GM18858 (cell line): Measurements from ENCODE around the gene ATG7.

Experiments
- ATAC-seq: cut with Tn5 transposase; IDR thresholded peaks from one replicate; pipeline ENCODE4 v1.9.1; 2021; ENCODE audit not compliant: unreplicated experiment

Gene ATG7

DNA sequence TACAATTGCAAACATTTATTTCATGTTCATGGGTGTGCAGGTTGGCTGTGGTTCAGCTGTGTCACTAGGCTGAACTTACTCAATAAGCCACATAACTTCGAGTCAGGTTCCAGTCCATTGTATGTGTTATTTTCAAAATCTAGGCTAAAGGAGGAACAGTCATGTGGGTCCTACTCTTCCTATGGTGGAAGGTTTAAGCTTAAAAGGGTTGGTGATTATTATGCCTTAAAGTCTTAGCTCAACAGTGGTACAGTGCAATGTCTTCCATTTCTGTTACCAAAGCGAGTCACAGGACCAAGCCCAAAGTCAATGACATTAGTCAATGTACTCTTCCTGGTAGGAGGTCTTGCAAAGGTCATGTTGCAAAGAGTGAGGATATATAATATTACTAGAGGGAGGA lies 78.2 kb downstream of the ATG7 start:
- ATAC-seq, result no peak

DNA sequence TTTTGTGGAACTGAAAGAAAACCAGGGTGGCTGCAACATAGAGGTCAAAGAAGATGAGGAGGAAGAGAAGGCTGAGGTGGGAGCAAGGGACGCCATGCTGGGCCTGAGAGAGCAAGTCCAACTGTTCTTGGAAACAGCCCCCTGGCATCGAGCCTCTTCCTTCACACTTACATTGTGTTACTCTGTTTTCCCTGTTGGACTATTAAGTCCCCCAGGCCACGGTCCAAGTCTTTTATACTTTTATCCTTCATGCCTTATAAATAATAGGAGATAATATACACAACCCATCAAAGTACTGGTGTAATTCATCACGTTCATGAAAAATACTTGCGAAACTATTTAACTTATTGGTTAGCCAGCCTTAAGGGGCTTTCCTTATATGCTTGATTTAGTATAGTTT lies 79.3 kb downstream of the ATG7 start:
- no peak for ATAC-seq

DNA sequence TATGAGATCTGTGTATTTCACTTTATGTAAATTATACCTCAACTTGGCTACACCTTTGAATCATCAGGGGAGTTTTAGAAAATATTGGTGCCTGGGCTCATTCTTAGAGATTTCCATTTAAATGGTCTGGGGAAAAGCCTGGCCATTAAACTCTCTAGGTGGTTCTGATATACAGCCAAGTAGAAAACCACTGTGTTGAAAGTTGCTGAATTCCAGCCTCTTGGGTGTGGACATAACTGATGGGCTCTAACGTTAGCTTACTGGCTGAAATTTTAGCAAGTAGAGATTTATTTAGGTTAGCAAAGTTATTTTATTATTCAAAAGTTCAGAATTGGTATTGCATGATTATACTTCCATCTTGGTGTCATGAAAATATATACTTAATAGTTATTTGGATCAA lies 84.1 kb downstream of the ATG7 start:
- no peak for ATAC-seq

DNA sequence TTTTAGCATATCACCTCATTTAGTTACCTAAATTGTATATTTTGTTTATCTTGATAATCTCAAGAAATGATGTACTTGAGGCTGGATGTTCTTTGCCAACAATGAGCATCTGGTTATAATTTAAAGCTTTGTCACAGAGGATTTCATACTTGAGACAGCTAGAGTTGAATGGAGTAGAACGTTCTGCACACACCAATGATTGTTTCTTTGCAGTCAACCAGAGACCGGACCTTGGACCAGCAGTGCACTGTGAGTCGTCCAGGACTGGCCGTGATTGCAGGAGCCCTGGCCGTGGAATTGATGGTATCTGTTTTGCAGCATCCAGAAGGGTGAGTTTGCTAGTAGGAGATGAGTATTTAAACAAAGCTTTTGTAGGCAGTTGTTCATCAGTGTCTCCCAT lies 90.4 kb downstream of the ATG7 start:
- no peak for ATAC-seq

DNA sequence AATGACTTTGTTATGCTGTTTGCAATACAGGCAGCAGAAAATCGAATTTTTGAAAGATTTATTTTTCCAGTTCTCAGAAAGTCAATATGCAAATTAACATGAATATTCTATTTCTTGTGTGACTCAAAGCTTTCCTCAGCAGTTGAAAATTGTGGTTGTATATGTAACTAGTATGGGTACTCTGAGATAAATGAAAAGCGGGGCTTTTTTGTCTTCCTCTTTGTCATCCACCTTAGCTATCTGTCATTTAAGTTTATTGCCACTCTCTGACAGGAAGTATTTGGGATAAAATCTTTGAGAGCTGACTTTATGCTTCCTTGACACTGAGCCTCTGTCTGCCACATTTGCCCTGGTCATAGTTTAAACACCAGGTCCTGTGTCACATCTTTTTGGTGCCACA lies 91.5 kb downstream of the ATG7 start:
- ATAC-seq, result no peak

DNA sequence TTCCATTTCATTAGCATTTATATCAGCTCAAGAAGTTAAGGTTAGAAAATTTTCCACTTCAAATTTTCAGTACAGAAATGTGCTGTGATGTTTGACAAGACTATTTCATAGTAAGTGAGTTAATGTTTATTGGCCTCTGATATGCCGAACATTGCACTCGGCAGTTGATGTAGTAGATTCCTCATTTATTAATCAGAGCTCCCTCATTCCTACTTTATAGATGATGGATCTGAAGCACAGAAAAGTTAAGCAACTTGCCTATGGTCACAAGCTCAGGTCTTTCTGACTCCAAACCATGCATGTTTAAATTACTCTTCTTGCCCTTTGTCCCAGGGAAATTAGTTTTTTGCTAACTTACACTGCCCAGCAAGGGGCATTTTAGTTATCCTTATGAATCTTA lies 92.0 kb downstream of the ATG7 start:
- no peak for ATAC-seq

DNA sequence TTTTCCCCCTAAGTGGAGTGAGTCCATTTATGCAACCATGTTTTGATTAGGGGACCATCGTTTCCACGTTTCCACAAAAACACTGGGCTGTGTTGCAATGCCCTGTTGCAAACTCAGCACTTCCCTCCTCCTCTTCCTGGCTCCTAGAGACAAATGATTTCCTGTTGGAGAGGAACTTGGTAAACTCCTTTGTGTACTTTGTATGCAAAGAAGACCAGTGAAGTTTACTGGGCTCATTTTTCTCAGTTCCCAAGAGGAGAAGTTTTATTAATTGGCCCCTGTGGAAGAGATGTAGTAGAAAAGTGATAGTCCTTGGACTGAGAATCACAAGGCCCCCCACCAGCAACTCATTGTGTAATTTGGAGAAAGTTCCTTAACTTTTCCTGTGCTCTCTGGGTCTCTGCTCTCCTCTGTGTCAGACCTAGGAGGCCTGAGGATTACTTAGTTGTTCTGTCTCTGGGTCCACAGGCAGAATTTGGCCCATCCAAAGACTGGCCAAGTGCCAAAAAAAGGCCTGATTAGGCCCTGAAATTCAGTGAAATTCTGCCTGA lies 95.0 kb downstream of the ATG7 start:
- ATAC-seq, result no peak

DNA sequence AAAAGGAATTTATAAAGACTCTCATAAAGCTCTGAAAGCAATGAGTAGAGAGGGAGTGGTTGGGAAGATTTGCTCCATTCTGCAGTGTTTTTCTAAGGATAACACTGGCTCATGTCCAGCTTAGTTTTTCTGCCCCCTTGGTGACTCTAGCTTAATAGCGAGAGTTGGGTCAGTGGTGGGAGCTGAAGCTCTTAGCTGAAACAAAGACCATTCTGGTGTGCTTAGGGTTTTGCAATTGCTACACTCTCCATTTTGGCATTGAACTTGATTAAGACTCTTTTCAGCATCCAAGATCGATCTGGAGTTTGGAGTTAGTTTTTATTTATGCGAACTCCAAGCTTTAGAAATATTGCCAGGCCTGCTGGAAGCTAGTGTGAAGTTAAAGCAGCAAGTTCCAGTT lies 98.0 kb downstream of the ATG7 start:
- no peak for ATAC-seq

DNA sequence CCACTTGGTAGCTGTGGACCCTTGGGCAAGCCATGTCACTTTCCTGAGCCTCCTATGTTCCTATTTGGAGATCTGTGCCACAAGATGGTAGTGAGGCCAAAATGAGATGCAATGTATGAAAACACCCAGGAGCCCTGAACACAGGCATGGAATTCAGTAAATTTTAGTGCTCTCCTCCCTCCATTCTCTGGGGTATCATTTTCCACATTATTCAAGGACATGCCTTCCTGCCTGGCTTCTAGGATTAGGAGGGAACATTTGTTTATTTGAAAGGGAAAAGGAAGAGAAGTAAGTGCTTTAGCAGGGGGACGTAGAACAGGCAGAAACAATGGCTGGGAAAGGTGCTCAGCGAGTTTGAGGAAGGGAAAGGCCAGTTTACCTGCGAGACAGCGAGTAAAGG lies 98.8 kb downstream of the ATG7 start:
- no peak for ATAC-seq

DNA sequence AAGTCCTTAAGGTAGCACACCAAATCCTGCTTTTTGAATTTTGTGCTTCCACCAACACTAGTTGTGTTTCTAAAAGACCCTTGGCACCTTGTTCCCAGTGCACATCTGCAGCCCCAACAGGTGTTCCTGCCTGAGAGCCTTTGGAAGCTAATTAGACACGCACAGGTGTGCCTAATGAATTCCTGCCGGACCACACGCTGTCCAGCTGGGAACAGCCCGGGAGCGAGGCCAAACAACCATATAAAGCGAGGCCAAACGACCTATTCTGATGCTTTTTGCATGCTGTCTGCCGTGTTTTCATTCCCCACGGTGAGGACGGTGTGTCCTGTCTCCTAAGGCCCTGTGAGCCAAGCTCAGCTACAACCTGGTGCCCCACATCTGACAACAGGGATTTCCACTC lies 99.5 kb downstream of the ATG7 start:
- no peak for ATAC-seq

DNA sequence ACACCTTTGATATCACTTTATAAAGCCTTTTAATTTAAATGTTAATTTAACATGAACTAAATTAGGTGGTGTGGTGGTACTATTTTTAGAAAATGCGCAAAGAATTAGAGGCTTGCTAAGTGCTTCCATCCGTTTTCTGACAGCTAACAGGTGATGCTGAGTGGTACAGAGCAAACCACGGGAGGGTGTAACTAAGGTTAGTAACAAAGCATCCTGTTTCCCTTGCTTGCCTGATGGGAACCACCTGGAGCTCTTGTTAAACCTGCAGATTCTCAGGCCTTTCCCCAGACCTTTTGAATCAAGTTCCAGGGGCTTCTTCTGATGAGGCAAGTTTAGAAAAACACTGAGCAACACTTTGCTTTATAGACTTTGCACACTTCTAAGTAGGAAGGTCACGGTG lies 101.0 kb downstream of the ATG7 start:
- no peak for ATAC-seq

DNA sequence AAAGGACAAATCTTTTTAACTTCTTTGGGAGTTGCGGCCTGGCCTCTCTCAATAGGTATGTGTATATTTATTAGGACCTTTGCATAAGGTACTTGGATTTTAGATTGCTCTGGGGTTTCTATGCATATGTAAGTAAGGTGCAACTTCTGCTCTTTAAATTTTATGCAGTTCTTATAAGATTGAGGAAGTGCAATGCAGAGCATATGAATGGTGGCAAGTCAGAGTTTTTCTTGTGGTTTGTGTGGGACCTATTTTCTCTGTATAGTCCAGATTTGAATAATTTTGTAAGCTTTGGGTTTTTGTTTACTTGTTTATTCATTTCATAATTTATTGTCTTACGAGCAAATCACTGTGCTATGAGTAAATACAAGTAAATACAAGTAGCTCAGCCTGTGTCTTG lies 101.5 kb downstream of the ATG7 start:
- no peak for ATAC-seq

DNA sequence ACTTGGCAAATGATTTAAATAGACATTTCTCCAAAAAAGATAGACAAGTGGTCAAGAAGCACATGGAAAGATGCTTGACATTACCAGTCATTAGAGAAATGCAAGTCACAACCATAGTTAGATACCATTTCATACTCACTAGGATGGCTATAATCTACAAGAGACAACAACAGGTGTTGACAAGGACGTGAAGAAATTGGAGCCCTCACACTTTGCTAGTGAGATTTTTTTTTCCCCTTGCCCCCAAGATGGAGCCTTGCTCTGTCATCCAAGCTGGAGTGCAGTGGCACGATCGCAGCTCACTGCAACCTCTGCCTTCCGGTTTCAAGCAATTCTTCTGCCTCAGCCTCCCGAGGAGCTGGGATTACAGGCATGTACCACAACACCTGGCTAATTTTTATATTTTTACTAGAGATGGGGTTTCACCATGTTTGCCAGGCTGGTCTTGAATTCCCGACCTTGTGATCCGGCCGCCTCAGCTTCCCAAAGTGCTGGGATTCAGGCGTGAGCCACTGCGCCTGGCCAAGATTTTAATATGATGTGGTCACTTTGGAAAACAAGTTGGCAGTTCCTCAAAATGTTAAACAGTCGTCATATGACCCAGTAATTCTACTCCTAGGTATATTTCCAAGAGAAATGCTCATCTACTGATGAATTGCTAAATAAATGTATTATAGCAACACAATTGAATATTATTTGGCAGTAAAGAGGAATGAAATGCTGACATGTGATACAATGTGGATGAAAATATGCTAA lies 103.3 kb downstream of the ATG7 start:
- ATAC-seq, result no peak

DNA sequence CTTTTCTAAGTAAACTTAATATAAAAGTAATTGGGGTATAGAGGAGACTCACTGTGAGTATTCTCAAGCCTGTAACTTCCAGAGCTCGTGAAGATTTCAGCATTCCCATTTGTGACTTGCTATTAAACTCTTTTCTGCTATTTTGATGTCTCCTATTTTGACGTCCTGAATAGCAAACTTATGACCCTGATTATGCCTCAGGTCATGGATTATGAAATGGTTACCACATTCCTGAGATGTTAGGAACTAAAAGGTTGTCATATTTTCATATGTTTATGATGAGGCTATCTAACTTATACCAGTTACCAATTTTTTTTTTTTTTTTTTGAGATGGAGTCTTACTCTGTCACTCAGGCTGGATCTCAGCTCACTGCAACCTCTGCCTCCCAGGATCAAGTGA lies 105.5 kb downstream of the ATG7 start:
- no peak for ATAC-seq

DNA sequence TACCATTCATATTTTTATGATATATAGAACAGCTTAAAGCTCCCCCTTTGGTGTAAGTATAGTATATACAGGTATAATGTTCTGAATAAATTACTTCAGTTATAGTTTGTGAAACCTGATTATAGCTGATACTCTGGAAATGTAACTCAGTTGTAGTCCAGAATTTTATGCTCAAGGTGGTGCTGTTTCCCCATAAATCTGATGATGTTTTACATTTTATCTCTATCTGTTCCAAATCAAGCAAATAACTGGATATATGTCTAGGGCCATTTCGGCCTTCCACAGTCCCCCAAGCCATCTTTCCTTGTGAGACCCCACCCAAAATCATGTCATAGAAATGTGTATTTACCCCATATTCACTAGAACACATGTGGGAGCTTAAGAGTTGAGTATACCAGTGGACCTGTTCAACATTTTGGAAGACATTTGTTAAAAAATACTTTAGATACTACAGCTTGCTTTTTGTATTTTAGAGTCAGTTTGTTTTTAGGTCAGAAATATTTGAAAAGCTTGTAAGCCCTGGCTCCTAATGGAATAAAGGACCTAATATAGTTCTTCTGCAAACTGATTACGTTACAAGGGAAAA lies 107.1 kb downstream of the ATG7 start:
- ATAC-seq, result no peak

DNA sequence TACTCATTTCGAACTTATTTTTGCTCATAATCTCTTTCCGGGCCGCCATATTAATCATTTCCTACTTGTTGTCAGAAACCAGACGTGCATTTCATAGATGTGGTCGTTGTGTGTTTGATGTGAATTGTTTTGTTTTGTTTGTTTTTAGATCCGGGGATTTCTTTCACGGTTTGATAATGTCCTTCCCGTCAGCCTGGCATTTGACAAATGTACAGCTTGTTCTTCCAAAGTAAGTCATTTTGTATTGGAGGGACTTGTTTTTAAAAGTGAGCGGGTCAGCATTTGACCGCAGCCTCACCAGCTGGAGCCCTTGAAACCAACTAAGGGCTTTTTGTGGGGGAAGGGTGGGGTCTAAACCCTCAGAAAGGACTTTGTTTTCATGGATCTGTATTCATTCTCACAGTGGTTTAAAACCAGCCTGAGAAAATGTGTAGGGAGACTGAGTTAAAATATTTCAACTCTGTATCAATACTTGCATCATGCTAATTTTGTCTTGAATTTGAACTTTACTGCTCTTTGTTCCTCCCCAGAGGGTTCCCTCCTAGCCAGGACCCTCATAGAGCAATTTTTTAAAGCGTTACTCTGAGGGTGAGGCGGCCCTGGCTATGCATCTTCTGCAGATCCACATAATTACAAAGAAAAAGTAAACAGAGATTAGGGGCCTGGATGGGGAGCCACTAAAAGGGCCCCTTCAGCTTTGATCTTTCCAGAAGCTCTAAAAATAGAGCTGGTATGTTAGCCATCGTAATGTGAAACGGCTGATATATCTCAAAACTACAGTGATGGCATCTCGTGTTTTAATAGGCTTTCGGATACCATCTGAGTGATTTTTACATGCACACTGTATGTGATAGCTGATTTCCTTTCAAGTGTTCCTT lies 107.9 kb downstream of the ATG7 start:
- no peak for ATAC-seq

DNA sequence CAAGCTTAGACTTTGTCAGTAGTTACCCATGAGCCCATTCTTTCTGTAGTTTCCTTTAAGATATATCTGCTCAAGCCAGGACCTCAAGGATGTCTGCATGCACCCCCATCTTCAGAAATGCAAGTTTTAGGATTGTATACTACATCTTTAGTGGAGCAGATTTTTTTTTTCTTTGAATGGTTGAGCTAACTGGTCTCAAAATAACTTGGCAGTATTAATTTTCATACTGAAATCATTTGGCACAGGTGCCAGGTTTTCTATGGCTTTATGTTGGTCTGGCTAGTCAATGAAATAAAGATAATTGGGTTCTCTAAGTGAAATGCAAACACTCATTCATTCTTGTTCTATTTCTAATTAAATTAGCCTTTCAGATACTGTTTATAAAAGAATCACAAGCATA lies 108.9 kb downstream of the ATG7 start:
- no peak for ATAC-seq

DNA sequence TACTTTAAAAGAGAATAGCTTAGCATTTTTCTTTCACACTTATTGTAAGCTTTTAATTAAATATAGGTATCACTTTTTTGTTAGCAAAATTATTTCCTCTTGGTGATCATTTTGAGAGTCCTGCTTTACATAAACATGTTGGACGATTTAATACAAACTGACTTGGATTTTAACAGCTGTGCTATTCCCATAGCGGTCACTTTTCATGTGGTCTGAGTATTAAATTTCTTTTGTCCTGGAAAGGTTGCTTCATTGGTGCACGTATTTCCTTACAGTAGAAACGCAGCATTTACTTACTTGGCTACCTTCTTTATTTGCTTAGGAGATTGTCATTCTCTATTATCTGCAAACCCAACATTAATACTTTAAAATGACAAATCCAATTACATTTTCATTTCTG lies 109.4 kb downstream of the ATG7 start:
- no peak for ATAC-seq

DNA sequence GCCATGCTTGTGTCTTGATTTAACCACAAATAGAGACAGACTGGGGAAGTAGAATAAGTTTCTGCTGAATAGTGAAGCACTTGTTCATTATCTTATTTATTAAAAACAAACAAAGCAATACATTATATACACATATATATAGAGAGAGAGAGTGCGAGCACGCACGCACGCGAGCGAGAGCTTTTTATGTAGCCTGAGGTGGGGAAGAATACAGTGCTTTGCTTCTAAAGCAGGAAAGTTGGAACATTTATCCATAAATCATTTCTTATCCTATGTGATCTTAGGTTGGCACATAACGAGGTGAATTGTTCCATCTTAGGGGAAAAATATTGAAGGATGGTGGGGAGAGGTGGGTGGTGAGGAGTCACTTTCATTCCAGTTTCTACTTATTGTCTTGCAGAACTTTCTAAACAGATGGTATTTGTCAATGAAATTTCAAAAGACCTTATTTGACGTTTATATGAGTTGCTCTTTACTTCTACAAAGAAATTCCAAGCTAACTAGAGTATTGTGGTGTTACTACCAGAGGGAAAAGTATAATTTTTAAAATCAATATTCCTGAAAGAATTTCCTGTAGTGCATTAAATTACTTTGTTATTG lies 110.0 kb downstream of the ATG7 start:
- ATAC-seq, result no peak

DNA sequence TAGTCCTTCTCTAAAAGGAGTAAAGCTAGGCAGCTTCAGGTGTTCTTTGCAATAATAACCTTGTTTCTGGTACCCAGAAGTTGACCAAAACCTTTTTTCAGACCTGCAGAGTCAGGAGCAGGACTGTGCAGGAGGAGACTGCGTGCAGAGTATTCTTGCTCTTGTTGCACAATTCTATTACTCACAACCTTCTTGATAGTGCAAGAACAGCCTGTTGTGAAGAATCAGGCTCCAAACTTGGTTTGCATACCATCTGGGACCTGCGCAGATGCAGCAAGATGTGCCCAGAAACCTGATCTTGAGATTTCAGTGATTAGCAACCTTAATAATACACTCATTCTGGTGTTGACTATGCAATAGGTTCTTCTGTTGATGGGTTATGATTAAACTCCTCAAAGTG lies 111.9 kb downstream of the ATG7 start:
- no peak for ATAC-seq

DNA sequence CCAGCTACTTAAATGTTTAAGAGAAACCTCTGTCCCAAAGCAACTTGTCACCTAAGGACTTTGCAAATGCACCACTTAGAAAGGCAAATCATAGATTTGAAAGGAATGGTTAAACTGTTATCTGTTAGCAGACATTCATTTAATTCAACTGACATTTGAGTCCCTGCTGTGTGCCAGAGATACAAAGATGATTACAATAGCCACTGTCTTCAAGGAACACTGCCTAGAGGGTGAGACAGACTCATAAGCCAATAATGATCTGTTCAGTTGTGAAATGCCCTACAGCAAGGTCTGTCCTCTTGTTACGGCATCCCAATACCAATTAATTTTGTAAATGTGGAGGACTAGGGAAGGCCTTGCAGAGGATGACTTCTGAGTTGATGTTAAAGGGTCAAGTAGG lies 113.1 kb downstream of the ATG7 start:
- no peak for ATAC-seq
